ENCODE measurements around the gene BPIFB6.

DNA sequence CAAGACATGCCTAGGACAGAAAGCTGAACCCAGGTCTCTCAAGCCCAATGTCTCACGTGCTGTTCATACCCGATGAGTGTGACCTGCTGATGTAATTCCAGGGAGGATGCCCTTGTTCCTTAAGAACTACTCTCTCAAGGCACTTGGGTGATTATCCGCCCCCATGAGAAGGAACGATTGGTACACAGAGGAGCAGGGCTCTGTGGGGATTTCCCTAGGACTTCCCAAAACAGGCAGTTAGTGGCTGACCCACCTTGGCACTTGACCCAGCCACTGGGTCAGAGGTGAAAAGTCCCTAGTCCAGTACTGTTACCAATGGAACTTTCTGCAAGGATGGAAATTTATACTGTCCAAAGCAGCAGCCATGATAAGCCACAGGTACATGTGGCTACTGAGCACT, 9.2 kb upstream of the BPIFB6 start:
- TF ChIP-seq, protein P1, sequence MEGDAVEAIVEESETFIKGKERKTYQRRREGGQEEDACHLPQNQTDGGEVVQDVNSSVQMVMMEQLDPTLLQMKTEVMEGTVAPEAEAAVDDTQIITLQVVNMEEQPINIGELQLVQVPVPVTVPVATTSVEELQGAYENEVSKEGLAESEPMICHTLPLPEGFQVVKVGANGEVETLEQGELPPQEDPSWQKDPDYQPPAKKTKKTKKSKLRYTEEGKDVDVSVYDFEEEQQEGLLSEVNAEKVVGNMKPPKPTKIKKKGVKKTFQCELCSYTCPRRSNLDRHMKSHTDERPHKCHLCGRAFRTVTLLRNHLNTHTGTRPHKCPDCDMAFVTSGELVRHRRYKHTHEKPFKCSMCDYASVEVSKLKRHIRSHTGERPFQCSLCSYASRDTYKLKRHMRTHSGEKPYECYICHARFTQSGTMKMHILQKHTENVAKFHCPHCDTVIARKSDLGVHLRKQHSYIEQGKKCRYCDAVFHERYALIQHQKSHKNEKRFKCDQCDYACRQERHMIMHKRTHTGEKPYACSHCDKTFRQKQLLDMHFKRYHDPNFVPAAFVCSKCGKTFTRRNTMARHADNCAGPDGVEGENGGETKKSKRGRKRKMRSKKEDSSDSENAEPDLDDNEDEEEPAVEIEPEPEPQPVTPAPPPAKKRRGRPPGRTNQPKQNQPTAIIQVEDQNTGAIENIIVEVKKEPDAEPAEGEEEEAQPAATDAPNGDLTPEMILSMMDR (IDR thresholded peaks at IDR 0.05; ENCODE audit: low read length), result no peak
- no peak for TF ChIP-seq EZH2 (optimal IDR thresholded peaks at IDR 0.05; ENCODE audit: low read depth, low read length)
- no peak for TF ChIP-seq EZH2phosphoT487 (IDR thresholded peaks at IDR 0.05; ENCODE audit: low read length)

All from MM.1S (cell line).